IPS-15b (cell line): ENCODE results near the gene ASTN2.

ENCODE experiments used
- H3K27me3 ChIP-seq: one replicate; pipeline ENCODE4 v1.6.1; 2013; ENCODE audit warnings: low read length; ENCODE audit not compliant: control insufficient read depth, insufficient read depth
- H3K36me3 ChIP-seq: one replicate; pipeline ENCODE4 v1.6.1; 2013; ENCODE audit warnings: low read length; ENCODE audit not compliant: control insufficient read depth, insufficient read depth
- H3K4me1 ChIP-seq: one replicate; pipeline ENCODE4 v1.6.1; 2013; ENCODE audit warnings: mild to moderate bottlenecking, low read length; ENCODE audit not compliant: control insufficient read depth, insufficient read depth
- H3K4me3 ChIP-seq: one replicate; pipeline ENCODE4 v1.5.1; 2013; ENCODE audit warnings: low read depth, low read length
- H3K9ac ChIP-seq: one replicate; pipeline ENCODE4 v1.6.1; 2013; ENCODE audit warnings: low read depth, mild to moderate bottlenecking, low read length
- H3K9me3 ChIP-seq: one replicate; pipeline ENCODE4 v1.6.1; 2013; ENCODE audit warnings: mild to moderate bottlenecking, low read length; ENCODE audit not compliant: control insufficient read depth, insufficient read depth

The ASTN2 gene

GRCh38 chr9:117121316-117121715 is 293.5 kb downstream of the ASTN2 start:
- H3K4me3 ChIP-seq: no peak overlapping the region
- no peaks in the 10 kb centered on the region for H3K4me1 ChIP-seq
- H3K9ac ChIP-seq: no peak overlapping the region
- no peaks in the 10 kb centered on the region for H3K36me3 ChIP-seq
- no peaks in the 10 kb centered on the region for H3K27me3 ChIP-seq
- H3K9me3 ChIP-seq: no peaks in the 10 kb centered on the region

GRCh38 chr9:117120061-117120460 is 294.8 kb downstream of the ASTN2 start:
- no peak overlapping the region for H3K9ac ChIP-seq
- H3K9me3 ChIP-seq: no peaks in the 10 kb centered on the region
- no peaks in the 10 kb centered on the region for H3K36me3 ChIP-seq
- H3K27me3 ChIP-seq: no peaks in the 10 kb centered on the region
- no peak overlapping the region for H3K4me3 ChIP-seq
- no peaks in the 10 kb centered on the region for H3K4me1 ChIP-seq

- Histone ChIP-seq H3K9ac (no peak overlapping the region), H3K4me3 (no peak overlapping the region), H3K4me1 (no peaks in the 10 kb centered on the region), H3K9me3 (no peaks in the 10 kb centered on the region), H3K27me3 (no peaks in the 10 kb centered on the region), H3K36me3 (no peaks in the 10 kb centered on the region)
These were observed 298.8 kb downstream of the ASTN2 start for GRCh38 chr9:117116084-117116483.

- Histone ChIP-seq H3K4me3 (no peak overlapping the region), H3K4me1 (no peaks in the 10 kb centered on the region), H3K27me3 (no peaks in the 10 kb centered on the region), H3K9me3 (no peaks in the 10 kb centered on the region), H3K9ac (no peak overlapping the region), H3K36me3 (no peaks in the 10 kb centered on the region)
These were observed 300.1 kb downstream of the ASTN2 start for GRCh38 chr9:117114768-117115167.

- Histone ChIP-seq H3K9me3 (no peaks in the 10 kb centered on the region), H3K4me3 (no peak overlapping the region), H3K36me3 (no peaks in the 10 kb centered on the region), H3K27me3 (no peaks in the 10 kb centered on the region), H3K9ac (no peak overlapping the region), H3K4me1 (peaks cover 5% of the 10 kb centered on the region)
These were observed 310.0 kb downstream of the ASTN2 start for GRCh38 chr9:117104716-117105495.

GRCh38 chr9:117104206-117104605 is 310.7 kb downstream of the ASTN2 start:
- Histone ChIP-seq H3K36me3 (no peaks in the 10 kb centered on the region), H3K4me1 (peaks cover 5% of the 10 kb centered on the region), H3K4me3 (no peak overlapping the region), H3K27me3 (no peaks in the 10 kb centered on the region), H3K9me3 (no peaks in the 10 kb centered on the region), H3K9ac (no peak overlapping the region)

- Histone ChIP-seq H3K4me3 (no peak overlapping the region), H3K9ac (no peak overlapping the region), H3K9me3 (no peaks in the 10 kb centered on the region), H3K36me3 (no peaks in the 10 kb centered on the region), H3K27me3 (no peaks in the 10 kb centered on the region), H3K4me1 (peaks cover 5% of the 10 kb centered on the region)
These were observed 311.3 kb downstream of the ASTN2 start for GRCh38 chr9:117103438-117104110.

- Histone ChIP-seq H3K27me3 (no peaks in the 10 kb centered on the region), H3K4me3 (no peak overlapping the region), H3K4me1 (peaks cover 5% of the 10 kb centered on the region), H3K9ac (no peak overlapping the region), H3K36me3 (no peaks in the 10 kb centered on the region), H3K9me3 (no peaks in the 10 kb centered on the region)
These were observed 313.8 kb downstream of the ASTN2 start for GRCh38 chr9:117101008-117101407.

- no peaks in the 10 kb centered on the region for H3K36me3 ChIP-seq
- peaks cover 3% of the 10 kb centered on the region for H3K4me1 ChIP-seq
- no peaks in the 10 kb centered on the region for H3K27me3 ChIP-seq
- H3K9me3 ChIP-seq: no peaks in the 10 kb centered on the region
- H3K9ac ChIP-seq: no peak overlapping the region
- H3K4me3 ChIP-seq: no peak overlapping the region
These were observed 316.5 kb downstream of the ASTN2 start for GRCh38 chr9:117098331-117098730.

GRCh38 chr9:117097761-117098160 is 317.1 kb downstream of the ASTN2 start:
- Histone ChIP-seq H3K27me3 (no peaks in the 10 kb centered on the region), H3K4me1 (peaks cover 6% of the 10 kb centered on the region), H3K4me3 (no peak overlapping the region), H3K36me3 (no peaks in the 10 kb centered on the region), H3K9me3 (no peaks in the 10 kb centered on the region), H3K9ac (no peak overlapping the region)

- Histone ChIP-seq H3K9ac (no peak overlapping the region), H3K27me3 (no peaks in the 10 kb centered on the region), H3K4me3 (no peak overlapping the region), H3K4me1 (peaks cover 11% of the 10 kb centered on the region), H3K9me3 (no peaks in the 10 kb centered on the region), H3K36me3 (no peaks in the 10 kb centered on the region)
These were observed 318.7 kb downstream of the ASTN2 start for GRCh38 chr9:117096138-117096537.

GRCh38 chr9:117095081-117095480 is 319.8 kb downstream of the ASTN2 start:
- H3K36me3 ChIP-seq: no peaks in the 10 kb centered on the region

More at GRCh38 chr9:117095081-117095480, 319.8 kb downstream of the ASTN2 start:
- H3K4me1 ChIP-seq: peaks cover 11% of the 10 kb centered on the region
- no peaks in the 10 kb centered on the region for H3K27me3 ChIP-seq
- no peaks in the 10 kb centered on the region for H3K9me3 ChIP-seq
- no peak overlapping the region for H3K9ac ChIP-seq
- no peak overlapping the region for H3K4me3 ChIP-seq
